Thyroid gland (tissue), 4 donors: Measurements from ENCODE around the gene FAM240A. TPM values are rescaled to one million over a fixed set of nuclear protein-coding genes. Genes with fewer than 3 reads are reported as not detected.

Source experiments
- DNase-seq, 2 donors: peaks; one replicate each; pipeline ENCODE4 v3.0.0-alpha.2; 2019
- H3K27ac ChIP-seq, 3 donors: fragments of 200-600 bp; sonication (generic); 1 replicate in 2 of 3; 2 replicates in 1 of 3; pipeline ENCODE4 v1.5.1; 2016 to 2019; ENCODE audit warnings: mild to moderate bottlenecking in 1 of 3, moderate library complexity in 1 of 3
- H3K27me3 ChIP-seq: fragments of 200-600 bp; sonication (generic); one replicate; pipeline ENCODE4 v1.5.1; 2019
- H3K36me3 ChIP-seq, 2 donors: fragments of 200-600 bp; sonication (generic); one replicate each; pipeline ENCODE4 v1.5.1; 2016 to 2019
- H3K4me1 ChIP-seq, 2 donors: fragments of 200-600 bp; sonication (generic); one replicate each; pipeline ENCODE4 v1.5.1; 2017 to 2019
- H3K4me3 ChIP-seq, 3 donors: fragments of 200-600 bp; sonication (generic); replicated peaks in 1 of 3; 1 replicate in 2 of 3; 2 replicates in 1 of 3; pipeline ENCODE4 v1.5.1; 2016; ENCODE audit warnings: mild to moderate bottlenecking in 1 of 3
- H3K9me3 ChIP-seq: fragments of 200-600 bp; sonication (generic); one replicate; pipeline ENCODE4 v1.5.1; 2017
- POLR2A ChIP-seq, 2 donors: fragments of 450-650 bp; IDR thresholded peaks; one replicate each; pipeline ENCODE4 v1.6.1; 2017; ENCODE audit warnings: antibody characterized with exemption in 2 of 2, mild to moderate bottlenecking in 2 of 2, moderate library complexity in 1 of 2
- WGBS, 2 donors: methylation state at CpG; one replicate each; pipeline ENCODE4 v1.1.5; 2017; 5-methylcytosine and 5-hydroxymethylcytosine counted together
- intact Hi-C: fragments of 100-400 bp; cut with DNase I; formaldehyde crosslinking; loops from one replicate; pipeline ENCODE4 v1.15.1; 2023
- total RNA-seq, 4 donors: library from RNA; depleted of rRNA; stranded (reverse); fragments of >200 nt; gene quantifications; one replicate each; pipeline ENCODE4 v1.2.3, GENCODE V29; 2016
- TF ChIP-seq, protein P1 (sequence below), 6 experiments: fragments of 200-600 bp in 3 of 6; fragments of 450-650 bp in 3 of 6; sonication (generic) in 3 of 6; IDR thresholded peaks; one replicate each; pipeline ENCODE4 v1.5.1; 2016 to 2019; ENCODE audit warnings: antibody characterized with exemption in 6 of 6, mild to moderate bottlenecking in 2 of 6, inconsistent platforms in 1 of 6, moderate library complexity in 1 of 6

The FAM240A gene
- total RNA-seq, 4 donors from 2014 or later: 0.22 to 1.1 TPM; not detected in 2

DNA sequence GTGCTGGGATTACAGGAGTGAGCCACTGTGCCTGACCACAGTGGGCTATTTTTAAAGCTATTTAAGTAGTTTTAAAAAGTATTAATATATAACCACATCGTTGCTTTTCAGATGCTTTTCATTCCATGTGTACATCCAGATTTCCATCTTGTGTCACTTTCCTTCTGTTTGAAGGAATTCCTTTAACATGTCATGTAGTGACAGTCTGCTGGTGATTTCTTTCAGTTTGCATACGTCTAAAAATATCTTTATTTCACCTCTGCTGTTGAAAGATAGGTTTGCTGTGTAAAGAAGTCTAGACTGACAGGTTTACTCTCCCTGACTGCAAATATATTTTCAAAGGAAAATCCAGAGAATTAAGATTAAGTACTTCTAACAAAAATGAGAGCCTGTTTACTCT is 12.2 kb downstream of the FAM240A start:
- TF ChIP-seq, protein P1, sequence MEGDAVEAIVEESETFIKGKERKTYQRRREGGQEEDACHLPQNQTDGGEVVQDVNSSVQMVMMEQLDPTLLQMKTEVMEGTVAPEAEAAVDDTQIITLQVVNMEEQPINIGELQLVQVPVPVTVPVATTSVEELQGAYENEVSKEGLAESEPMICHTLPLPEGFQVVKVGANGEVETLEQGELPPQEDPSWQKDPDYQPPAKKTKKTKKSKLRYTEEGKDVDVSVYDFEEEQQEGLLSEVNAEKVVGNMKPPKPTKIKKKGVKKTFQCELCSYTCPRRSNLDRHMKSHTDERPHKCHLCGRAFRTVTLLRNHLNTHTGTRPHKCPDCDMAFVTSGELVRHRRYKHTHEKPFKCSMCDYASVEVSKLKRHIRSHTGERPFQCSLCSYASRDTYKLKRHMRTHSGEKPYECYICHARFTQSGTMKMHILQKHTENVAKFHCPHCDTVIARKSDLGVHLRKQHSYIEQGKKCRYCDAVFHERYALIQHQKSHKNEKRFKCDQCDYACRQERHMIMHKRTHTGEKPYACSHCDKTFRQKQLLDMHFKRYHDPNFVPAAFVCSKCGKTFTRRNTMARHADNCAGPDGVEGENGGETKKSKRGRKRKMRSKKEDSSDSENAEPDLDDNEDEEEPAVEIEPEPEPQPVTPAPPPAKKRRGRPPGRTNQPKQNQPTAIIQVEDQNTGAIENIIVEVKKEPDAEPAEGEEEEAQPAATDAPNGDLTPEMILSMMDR (IDR thresholded peaks at IDR 0.05): no peak
- WGBS, 2 donors: 54 to 56% methylated on average over 2 of the region's 2 CpGs
- no peak for DNase-seq

DNA sequence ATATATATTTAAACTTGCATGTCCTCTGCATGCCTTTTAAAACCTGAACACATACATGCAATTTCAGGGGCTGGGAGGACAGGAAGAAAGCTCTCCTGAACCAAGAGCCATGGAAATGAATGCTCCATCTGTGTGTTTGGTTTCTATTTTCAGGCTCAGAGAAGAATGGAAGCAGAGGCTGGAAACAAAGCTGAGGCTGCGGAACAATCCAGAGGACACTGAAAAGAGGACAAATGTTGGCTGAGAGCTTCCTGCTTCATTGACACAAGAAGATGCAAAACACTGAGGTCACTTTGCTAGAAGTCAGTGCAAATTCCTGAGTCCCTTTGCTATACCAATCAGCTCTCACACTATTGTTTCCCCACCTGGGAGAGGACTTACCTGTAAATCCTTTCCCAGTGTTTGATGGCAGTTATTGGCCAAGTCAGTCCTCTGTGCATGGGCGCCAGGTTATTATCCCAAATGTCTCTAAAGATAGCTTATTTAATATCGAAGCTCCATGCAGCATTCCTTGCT is 12.7 kb downstream of the FAM240A start:
- H3K27ac ChIP-seq: no peak overlapping the region
- TF ChIP-seq, protein P1 (IDR thresholded peaks at IDR 0.05): no peak
- no peak for TF ChIP-seq POLR2A (IDR thresholded peaks at IDR 0.05)
- 87 to 89% methylated on average over 3 of the region's 3 CpGs for WGBS, 2 donors

More for the DNA sequence above, 12.2 kb downstream of the FAM240A start:
- intact Hi-C loops: loop anchor here (10.0 kb wide), 1 partner anchor 50 kb away; a partner anchor contains a TSS
- no peaks in the 10 kb centered on the region for H3K9me3 ChIP-seq
- no peaks in the 10 kb centered on the region for H3K36me3 ChIP-seq
- peaks cover 13 to 14% of the 10 kb centered on the region in 2 donors for H3K4me1 ChIP-seq
- H3K27me3 ChIP-seq: no peaks in the 10 kb centered on the region
- H3K4me3 ChIP-seq: no peak overlapping the region
- no peak overlapping the region for H3K27ac ChIP-seq

DNA sequence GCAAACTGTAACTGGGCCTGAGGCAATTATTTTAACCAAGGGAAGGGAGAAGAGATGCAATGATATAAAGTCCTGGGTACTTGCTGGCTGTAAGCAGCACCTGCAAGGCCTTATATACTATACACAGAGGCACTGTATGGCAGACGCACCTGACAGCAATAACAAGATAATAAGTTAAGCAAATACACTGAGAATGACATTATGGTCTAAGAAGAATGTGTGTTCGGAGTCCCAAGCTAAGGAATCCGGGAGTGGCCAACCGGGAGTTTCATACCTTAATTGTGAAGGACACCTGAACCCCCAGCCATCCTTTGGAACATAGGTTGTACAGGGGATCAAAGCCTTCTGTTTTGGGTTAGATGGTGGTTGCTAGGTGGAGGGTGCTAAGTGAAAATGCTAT is 13.7 kb downstream of the FAM240A start:
- Histone ChIP-seq H3K36me3 (no peaks in the 10 kb centered on the region), H3K4me3 (no peak overlapping the region), H3K4me1 (peaks cover 16% of the 10 kb centered on the region in 2 donors), H3K9me3 (no peaks in the 10 kb centered on the region), H3K27me3 (no peaks in the 10 kb centered on the region), H3K27ac (no peak overlapping the region)
- intact Hi-C loops: loop anchor here (10.0 kb wide), 1 partner anchor 51 kb away; a partner anchor contains a TSS
- TF ChIP-seq, protein P1 (IDR thresholded peaks at IDR 0.05): no peak
- no peak for TF ChIP-seq POLR2A (IDR thresholded peaks at IDR 0.05)
- WGBS, 2 donors: 96 to 98% methylated on average over 4 of the region's 4 CpGs
- DNase-seq: no peak

More for the DNA sequence above, 12.7 kb downstream of the FAM240A start:
- Histone ChIP-seq H3K9me3 (no peaks in the 10 kb centered on the region), H3K4me1 (peaks cover 14% of the 10 kb centered on the region in 2 donors), H3K27me3 (no peaks in the 10 kb centered on the region), H3K4me3 (no peak overlapping the region), H3K36me3 (no peaks in the 10 kb centered on the region)
- intact Hi-C loops: loop anchor here (10.0 kb wide), 1 partner anchor 50 kb away; a partner anchor contains a TSS
- DNase-seq: no peak

DNA sequence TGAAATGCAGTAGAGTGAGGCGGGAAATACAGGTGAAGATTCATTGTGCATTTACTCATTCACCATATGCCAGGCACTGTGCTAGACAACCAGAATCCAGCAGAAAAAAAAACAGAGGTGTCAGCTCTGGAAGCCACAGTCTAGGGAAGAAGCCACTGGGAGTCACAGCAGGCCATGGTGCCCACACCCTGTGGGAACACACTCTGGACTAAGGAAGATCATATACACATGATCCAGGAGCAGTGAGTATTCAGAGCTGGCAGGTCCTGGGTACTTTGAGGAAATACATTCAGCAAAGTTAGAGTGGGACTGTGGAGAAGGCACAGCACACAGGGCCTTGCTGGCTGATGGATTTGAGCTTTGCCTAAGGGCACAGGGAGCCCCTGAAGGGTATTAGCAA is 14.8 kb downstream of the FAM240A start:
- Histone ChIP-seq H3K9me3 (no peaks in the 10 kb centered on the region), H3K4me3 (no peak overlapping the region), H3K27me3 (no peaks in the 10 kb centered on the region), H3K36me3 (no peaks in the 10 kb centered on the region), H3K4me1 (peaks cover 16% of the 10 kb centered on the region in 2 donors), H3K27ac (no peak overlapping the region)
- intact Hi-C loops: loop anchor here (10.0 kb wide), 1 partner anchor 52 kb away; a partner anchor contains a TSS
- WGBS, 2 donors: 94 to 95% methylated on average over 1 of the region's 1 CpG
- DNase-seq: no peak
- no peak for TF ChIP-seq POLR2A (IDR thresholded peaks at IDR 0.05)
- TF ChIP-seq, protein P1 (IDR thresholded peaks at IDR 0.05): no peak

DNA sequence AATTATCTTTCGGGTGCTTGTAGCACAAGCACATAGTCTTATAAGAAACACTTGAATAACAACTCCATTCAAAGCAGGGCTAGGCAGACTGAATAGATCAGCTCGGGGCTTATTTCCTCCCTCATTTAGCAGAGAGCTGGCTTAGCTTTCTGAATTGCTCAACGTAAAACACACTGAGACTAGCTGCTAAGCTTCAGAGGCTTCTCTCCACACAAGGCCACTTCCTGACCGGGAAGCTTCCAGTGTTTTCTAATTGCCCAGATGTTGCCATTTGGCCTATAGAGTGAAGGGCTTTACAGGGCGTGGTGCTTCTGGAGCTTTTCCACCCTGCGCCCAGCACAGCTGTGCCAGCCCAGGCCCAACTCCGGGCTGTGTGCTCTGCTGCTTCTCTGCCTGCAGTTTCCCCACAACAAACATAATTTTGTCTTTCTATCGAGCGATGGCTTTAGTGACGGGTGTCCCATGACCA is 16.6 kb downstream of the FAM240A start:
- intact Hi-C loops: loop anchor here (2.0 to 10.0 kb wide), 2 partner anchors 54 to 140 kb away; a partner anchor contains a TSS
- no peaks in the 10 kb centered on the region for H3K36me3 ChIP-seq
- H3K9me3 ChIP-seq: no peaks in the 10 kb centered on the region
- peaks cover 16% of the 10 kb centered on the region in 2 donors for H3K4me1 ChIP-seq
- DNase-seq: no peak
- H3K27ac ChIP-seq: peak overlapping the region; percentile 50 to 87 (median 53)
- 85 to 90% methylated on average over 9 to 10 of the region's 10 CpGs for WGBS, 2 donors
- no peaks in the 10 kb centered on the region for H3K27me3 ChIP-seq
- no peak for TF ChIP-seq POLR2A (IDR thresholded peaks at IDR 0.05)
- TF ChIP-seq, protein P1 (IDR thresholded peaks at IDR 0.05): no peak
- H3K4me3 ChIP-seq: no peak overlapping the region
